Stimulated activated CD4-positive, alpha-beta T cell treated with anti-CD3 and anti-CD28 coated beads, Interleukin-4, amount 100 ng/mL, for 48 hours (primary cell): ENCODE data around the gene CYSRT1.
A peak's percentile ranks its signal among the peaks of the same experiment; 100 is the strongest.

Experiments used
- DNase-seq, 2 donors: peaks; one replicate each; pipeline ENCODE4 v3.0.0-alpha.2; 2020; ENCODE audit warnings: low read depth in 2 of 2

Gene CYSRT1

GRCh38 chr9:137212520-137212919 is 12.5 kb upstream of the CYSRT1 start:
- DNase-seq: no peak

GRCh38 chr9:137213160-137214060 is 11.6 kb upstream of the CYSRT1 start:
- no peak for DNase-seq

GRCh38 chr9:137214620-137215019 is 10.4 kb upstream of the CYSRT1 start:
- DNase-seq: no peak

GRCh38 chr9:137215196-137215986 is 9.6 kb upstream of the CYSRT1 start:
- DNase-seq: no peak

- no peak for DNase-seq
Measured at GRCh38 chr9:137216188-137216965, 8.6 kb upstream of the CYSRT1 start.

GRCh38 chr9:137217276-137218211 is 7.4 kb upstream of the CYSRT1 start:
- no peak for DNase-seq

GRCh38 chr9:137218212-137218753 is 6.7 kb upstream of the CYSRT1 start:
- DNase-seq: no peak

- DNase-seq: no peak
Measured at GRCh38 chr9:137218754-137219271, 6.2 kb upstream of the CYSRT1 start.

- DNase-seq: no peak
Measured at GRCh38 chr9:137219757-137220316, 5.1 kb upstream of the CYSRT1 start.

- DNase-seq: no peak
Measured at GRCh38 chr9:137220317-137221094, 4.5 kb upstream of the CYSRT1 start.

- DNase-seq: no peak
Measured at GRCh38 chr9:137221095-137221505, 3.9 kb upstream of the CYSRT1 start.

- DNase-seq: no peak
Measured at GRCh38 chr9:137221506-137222111, 3.4 kb upstream of the CYSRT1 start.

GRCh38 chr9:137222190-137223077 is 2.5 kb upstream of the CYSRT1 start, which contains the start of gene RNF208:
Gene RNF208, minus strand, starts transcription at chr9:137222240. Its CDS starts 1,028 bp downstream, at chr9:137221212.
- no peak for DNase-seq

- DNase-seq: peak; percentile 97 to 100
Measured at GRCh38 chr9:137223078-137223970, 1.6 kb upstream of the CYSRT1 start.

- no peak for DNase-seq
Measured at GRCh38 chr9:137225699-137226331, 841 bp downstream of the CYSRT1 start.
